ENCODE data around the gene CDK5RAP2. TPM values are rescaled to one million over a fixed set of nuclear protein-coding genes. Genes with fewer than 3 reads are reported as not detected.
A peak's percentile ranks its signal among the peaks of the same experiment; 100 is the strongest.

Gene CDK5RAP2
- polyA plus RNA-seq, 4 donors: 15.7 to 49.3 (median 18.9) TPM

DNA sequence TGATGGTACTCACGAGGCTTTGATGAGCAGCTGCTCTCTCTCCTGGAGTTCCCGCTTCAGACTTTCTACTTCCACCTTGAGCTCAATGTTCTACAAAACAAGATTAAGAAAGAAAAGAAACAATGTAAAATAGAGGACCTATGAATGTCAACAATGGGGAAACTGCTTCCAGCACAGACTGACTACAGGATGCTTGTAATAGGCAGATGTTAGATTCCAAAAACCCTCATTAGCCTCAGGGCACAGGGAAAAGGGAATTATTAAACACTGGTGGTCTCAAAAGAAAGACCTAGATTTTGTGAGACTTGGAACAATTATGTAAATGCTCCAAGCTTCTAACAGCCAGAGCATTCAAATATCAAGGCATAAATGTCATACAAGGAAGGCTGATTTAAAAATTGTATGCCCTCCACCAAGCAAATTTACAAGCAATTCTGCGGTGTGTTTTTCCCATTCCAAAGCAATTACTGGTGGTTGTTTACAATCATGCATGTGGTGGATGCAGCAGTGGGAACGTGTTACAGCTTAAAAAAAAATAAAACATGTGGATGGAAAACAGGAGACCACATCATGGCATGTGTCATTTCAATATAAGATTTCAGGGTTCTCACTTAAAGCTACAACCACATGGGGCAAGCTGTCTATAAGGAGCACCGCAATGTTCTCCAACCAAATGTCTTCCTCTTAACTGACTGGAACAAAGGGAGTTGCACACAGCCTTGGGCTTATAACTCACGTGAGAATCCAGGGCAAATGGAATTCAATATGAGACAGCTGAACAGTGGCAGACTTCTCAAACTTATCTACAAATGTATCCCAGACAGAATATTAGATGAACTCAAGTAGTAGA lies 34.0 kb downstream of the CDK5RAP2 start:
- H3K4me3 ChIP-seq (ENCODE audit: low read depth in 1 of 3, low read length in 3 of 3): no peak overlapping the region
- no peak overlapping the region for H3K27ac ChIP-seq (ENCODE audit: low read depth in 1 of 3, low read length in 2 of 3)
- 83 to 89% (median 88%) methylated on average over 6 of the region's 6 CpGs for WGBS, 3 donors
- no peak for FAIRE-seq
- H3K9me3 ChIP-seq (ENCODE audit: control insufficient read depth in 2 of 2, insufficient read depth in 1 of 2, low read depth in 1 of 2, low read length in 1 of 2): no peaks in the 10 kb centered on the region
- H3K4me1 ChIP-seq (ENCODE audit: control insufficient read depth in 3 of 3, insufficient read depth in 2 of 3, low read depth in 1 of 3, low read length in 2 of 3): no peaks in the 10 kb centered on the region
- H3K27me3 ChIP-seq (ENCODE audit: control insufficient read depth in 3 of 3, insufficient read depth in 3 of 3, low read length in 3 of 3): no peaks in the 10 kb centered on the region
- DNase-seq: no peak
- peaks cover 7 to 40% (median 19%) of the 10 kb centered on the region in 3 donors for H3K36me3 ChIP-seq (ENCODE audit: control insufficient read depth in 3 of 3, insufficient read depth in 2 of 3, low read depth in 1 of 3, low read length in 3 of 3)

DNA sequence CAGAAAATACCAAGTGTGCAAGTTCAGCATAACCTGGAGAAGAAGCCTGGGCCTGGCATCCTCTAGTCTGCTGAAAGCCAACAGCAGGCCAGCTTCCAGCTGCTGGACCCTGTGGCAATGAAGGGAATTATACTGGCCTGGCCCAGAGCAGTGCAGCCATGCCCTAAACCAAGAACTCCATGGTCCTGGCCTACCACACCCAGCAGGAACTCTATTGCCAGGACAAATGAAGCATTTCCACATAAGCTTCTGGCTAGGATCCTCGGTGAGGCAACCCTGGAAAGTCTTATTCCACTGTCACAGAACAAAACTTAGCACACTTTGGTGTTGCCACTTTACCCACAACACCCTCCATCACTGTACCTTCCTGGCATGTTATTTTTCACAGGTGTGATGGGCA lies 35.5 kb downstream of the CDK5RAP2 start:
- 93 to 100% (median 97%) methylated on average over 1 of the region's 1 CpG for WGBS, 3 donors
- Histone ChIP-seq H3K27me3 (ENCODE audit: control insufficient read depth in 3 of 3, insufficient read depth in 3 of 3, low read length in 3 of 3) (no peaks in the 10 kb centered on the region), H3K4me3 (ENCODE audit: low read depth in 1 of 3, low read length in 3 of 3) (no peak overlapping the region), H3K36me3 (ENCODE audit: control insufficient read depth in 3 of 3, insufficient read depth in 2 of 3, low read depth in 1 of 3, low read length in 3 of 3) (peaks cover 9 to 44% (median 17%) of the 10 kb centered on the region in 3 donors), H3K27ac (ENCODE audit: low read depth in 1 of 3, low read length in 2 of 3) (no peak overlapping the region), H3K9me3 (ENCODE audit: control insufficient read depth in 2 of 2, insufficient read depth in 1 of 2, low read depth in 1 of 2, low read length in 1 of 2) (no peaks in the 10 kb centered on the region), H3K4me1 (ENCODE audit: control insufficient read depth in 3 of 3, insufficient read depth in 2 of 3, low read depth in 1 of 3, low read length in 2 of 3) (no peaks in the 10 kb centered on the region)
- FAIRE-seq: no peak
- DNase-seq: no peak

DNA sequence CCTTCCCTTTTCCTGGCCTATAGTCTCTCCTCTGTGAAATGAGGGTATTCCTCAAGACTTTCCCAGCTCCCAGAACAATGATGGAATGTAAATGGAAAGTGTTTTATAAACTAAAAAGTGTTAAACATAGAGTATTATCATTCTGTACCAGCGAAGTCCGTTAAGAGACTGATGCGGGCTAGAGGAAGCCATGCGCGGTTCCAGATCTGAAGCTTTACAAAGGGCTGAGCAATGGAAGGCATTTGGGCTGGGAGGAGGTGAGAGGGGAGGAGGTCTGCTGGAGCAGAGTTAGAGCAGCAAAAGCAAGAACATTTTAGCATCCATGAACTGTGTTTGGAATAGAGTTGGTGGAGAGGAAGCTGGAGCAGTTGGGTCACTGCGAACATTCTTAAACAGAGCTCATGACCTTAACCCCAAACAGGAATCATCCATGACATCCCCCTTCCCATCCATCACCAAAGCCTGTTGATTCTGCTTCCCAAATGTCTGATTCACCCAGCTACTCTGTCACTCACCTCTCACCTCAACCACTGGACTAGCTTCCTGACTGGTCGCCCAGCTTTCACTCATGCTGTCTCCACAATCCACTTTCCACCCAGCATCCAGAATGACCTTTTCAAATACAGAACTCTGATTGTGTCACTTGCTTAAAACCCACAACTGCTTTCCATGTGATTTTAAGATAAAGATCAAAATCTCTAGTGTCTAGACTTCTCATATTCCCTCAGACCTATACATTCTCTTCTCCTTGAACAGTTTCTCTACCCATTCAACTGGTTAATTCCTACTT lies 37.1 kb downstream of the CDK5RAP2 start:
- Histone ChIP-seq H3K4me1 (ENCODE audit: control insufficient read depth in 3 of 3, insufficient read depth in 2 of 3, low read depth in 1 of 3, low read length in 2 of 3) (no peaks in the 10 kb centered on the region), H3K9me3 (ENCODE audit: control insufficient read depth in 2 of 2, insufficient read depth in 1 of 2, low read depth in 1 of 2, low read length in 1 of 2) (no peaks in the 10 kb centered on the region), H3K4me3 (ENCODE audit: low read depth in 1 of 3, low read length in 3 of 3) (no peak overlapping the region), H3K36me3 (ENCODE audit: control insufficient read depth in 3 of 3, insufficient read depth in 2 of 3, low read depth in 1 of 3, low read length in 3 of 3) (peaks cover 6 to 39% (median 14%) of the 10 kb centered on the region in 3 donors), H3K27ac (ENCODE audit: low read depth in 1 of 3, low read length in 2 of 3) (no peak overlapping the region), H3K27me3 (ENCODE audit: control insufficient read depth in 3 of 3, insufficient read depth in 3 of 3, low read length in 3 of 3) (no peaks in the 10 kb centered on the region)
- WGBS, 3 donors: 94 to 97% (median 96%) methylated on average over 7 of the region's 7 CpGs
- DNase-seq (no peak), FAIRE-seq (no peak)

DNA sequence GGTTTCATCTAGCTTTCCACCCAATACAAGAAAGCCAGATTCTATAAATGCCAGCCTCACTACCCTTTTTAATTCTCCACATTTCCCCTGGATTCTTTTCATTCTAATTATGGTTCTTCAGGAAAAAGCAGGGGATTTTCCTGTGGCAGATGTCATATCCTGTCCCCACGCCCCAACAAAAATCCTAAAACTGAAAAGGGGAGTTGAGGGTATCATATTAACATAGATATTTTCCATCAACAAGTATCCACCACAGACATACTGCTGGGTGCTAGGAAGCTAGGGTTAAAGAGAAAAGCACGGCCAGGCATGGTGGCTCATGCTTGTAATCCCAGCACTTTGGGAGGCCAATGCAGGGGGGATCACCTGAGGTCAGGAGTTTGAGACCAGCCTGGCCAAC lies 38.0 kb downstream of the CDK5RAP2 start:
- Histone ChIP-seq H3K9me3 (ENCODE audit: control insufficient read depth in 2 of 2, insufficient read depth in 1 of 2, low read depth in 1 of 2, low read length in 1 of 2) (no peaks in the 10 kb centered on the region), H3K4me3 (ENCODE audit: low read depth in 1 of 3, low read length in 3 of 3) (no peak overlapping the region), H3K36me3 (ENCODE audit: control insufficient read depth in 3 of 3, insufficient read depth in 2 of 3, low read depth in 1 of 3, low read length in 3 of 3) (peaks cover 6 to 37% (median 14%) of the 10 kb centered on the region in 3 donors), H3K27ac (ENCODE audit: low read depth in 1 of 3, low read length in 2 of 3) (no peak overlapping the region), H3K4me1 (ENCODE audit: control insufficient read depth in 3 of 3, insufficient read depth in 2 of 3, low read depth in 1 of 3, low read length in 2 of 3) (no peaks in the 10 kb centered on the region), H3K27me3 (ENCODE audit: control insufficient read depth in 3 of 3, insufficient read depth in 3 of 3, low read length in 3 of 3) (no peaks in the 10 kb centered on the region)
- no peak for DNase-seq
- WGBS, 3 donors: 94 to 100% (median 94%) methylated on average over 2 of the region's 2 CpGs
- no peak for FAIRE-seq

DNA sequence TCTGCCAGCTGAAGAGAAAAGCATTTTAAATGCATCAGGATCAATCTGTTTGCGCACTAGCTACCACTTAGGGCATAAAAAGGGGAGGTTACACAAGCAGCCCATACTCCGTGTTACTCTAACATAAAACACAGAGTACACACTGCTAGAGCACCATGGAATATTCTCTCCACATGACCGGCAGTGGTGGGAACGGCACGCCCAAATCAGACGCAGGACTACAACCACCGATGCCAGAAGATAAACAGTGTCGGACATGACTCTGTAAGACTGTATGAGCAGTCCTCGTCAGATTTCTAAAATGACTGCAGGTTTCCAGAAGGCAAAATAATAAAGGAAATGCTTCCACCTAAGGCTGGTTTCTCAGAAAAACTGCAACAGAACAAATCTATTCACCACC lies 40.0 kb downstream of the CDK5RAP2 start:
- Histone ChIP-seq H3K4me1 (ENCODE audit: control insufficient read depth in 3 of 3, insufficient read depth in 2 of 3, low read depth in 1 of 3, low read length in 2 of 3) (no peaks in the 10 kb centered on the region), H3K9me3 (ENCODE audit: control insufficient read depth in 2 of 2, insufficient read depth in 1 of 2, low read depth in 1 of 2, low read length in 1 of 2) (no peaks in the 10 kb centered on the region), H3K27me3 (ENCODE audit: control insufficient read depth in 3 of 3, insufficient read depth in 3 of 3, low read length in 3 of 3) (no peaks in the 10 kb centered on the region), H3K4me3 (ENCODE audit: low read depth in 1 of 3, low read length in 3 of 3) (no peak overlapping the region), H3K27ac (ENCODE audit: low read depth in 1 of 3, low read length in 2 of 3) (no peak overlapping the region), H3K36me3 (ENCODE audit: control insufficient read depth in 3 of 3, insufficient read depth in 2 of 3, low read depth in 1 of 3, low read length in 3 of 3) (peaks cover 13 to 35% (median 16%) of the 10 kb centered on the region in 3 donors)
- FAIRE-seq: no peak
- 94 to 96% (median 95%) methylated on average over 9 of the region's 9 CpGs for WGBS, 3 donors
- no peak for DNase-seq

DNA sequence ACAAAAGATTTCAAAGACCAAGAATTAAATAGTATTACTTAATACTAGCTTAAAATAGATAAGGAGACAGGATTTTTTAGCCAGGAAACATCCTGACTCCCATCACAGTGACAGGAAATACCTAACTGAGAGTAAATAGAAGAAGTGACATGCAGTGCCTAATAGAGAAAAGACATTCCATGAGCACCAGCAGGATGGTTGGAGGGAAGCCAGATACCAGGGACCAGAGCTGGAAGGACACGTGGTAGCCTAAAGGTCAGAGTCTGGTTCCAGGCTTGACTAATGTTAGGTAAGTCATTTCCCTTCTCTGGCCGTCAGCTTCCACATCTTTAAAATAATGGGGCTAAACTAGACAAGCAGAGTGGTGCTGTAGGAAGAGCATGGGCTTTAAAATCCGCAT lies 41.6 kb downstream of the CDK5RAP2 start:
- 81 to 84% (median 83%) methylated on average over 3 of the region's 3 CpGs for WGBS, 3 donors
- DNase-seq: peak in 1 of 2 donors; percentile 27
- H3K27me3 ChIP-seq (ENCODE audit: control insufficient read depth in 3 of 3, insufficient read depth in 3 of 3, low read length in 3 of 3): no peaks in the 10 kb centered on the region
- FAIRE-seq: no peak
- H3K4me1 ChIP-seq (ENCODE audit: control insufficient read depth in 3 of 3, insufficient read depth in 2 of 3, low read depth in 1 of 3, low read length in 2 of 3): no peaks in the 10 kb centered on the region
- H3K27ac ChIP-seq (ENCODE audit: low read depth in 1 of 3, low read length in 2 of 3): no peak overlapping the region
- no peaks in the 10 kb centered on the region for H3K9me3 ChIP-seq (ENCODE audit: control insufficient read depth in 2 of 2, insufficient read depth in 1 of 2, low read depth in 1 of 2, low read length in 1 of 2)
- peaks cover 13 to 38% (median 17%) of the 10 kb centered on the region in 3 donors for H3K36me3 ChIP-seq (ENCODE audit: control insufficient read depth in 3 of 3, insufficient read depth in 2 of 3, low read depth in 1 of 3, low read length in 3 of 3)
- H3K4me3 ChIP-seq (ENCODE audit: low read depth in 1 of 3, low read length in 3 of 3): no peak overlapping the region

DNA sequence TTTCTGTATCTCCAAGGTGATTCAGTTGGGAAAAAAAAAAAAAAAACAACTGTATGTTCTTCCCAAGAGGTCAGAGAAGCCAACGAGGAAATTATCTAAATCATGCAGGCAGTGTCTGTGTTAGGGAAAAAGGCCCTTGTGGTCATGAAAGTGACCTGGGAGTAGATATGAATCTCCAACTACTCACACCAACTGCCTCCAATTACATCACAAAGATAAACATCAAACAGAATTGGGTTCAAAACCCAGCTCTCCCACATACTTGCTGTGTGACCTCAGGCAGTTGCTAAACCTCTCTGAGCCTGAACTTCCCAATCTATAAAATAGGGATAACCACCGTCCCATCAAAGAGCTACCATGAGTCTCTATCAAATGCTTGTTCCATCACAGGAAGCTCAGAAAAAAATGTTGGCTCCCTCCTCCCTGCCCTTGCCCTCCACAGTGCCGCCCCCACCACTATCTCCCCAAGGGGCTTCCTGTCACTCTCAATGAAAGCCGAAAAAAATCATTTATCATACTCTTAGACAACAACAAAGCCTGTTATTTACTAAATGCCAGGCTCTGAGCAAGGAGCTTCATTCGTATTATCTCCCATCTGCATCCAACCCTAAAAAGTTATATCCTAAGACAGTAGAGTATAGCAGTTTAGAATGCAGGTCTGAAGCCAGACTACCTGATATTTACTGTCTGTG lies 42.9 kb downstream of the CDK5RAP2 start:
- peaks cover 13 to 42% (median 17%) of the 10 kb centered on the region in 3 donors for H3K36me3 ChIP-seq (ENCODE audit: control insufficient read depth in 3 of 3, insufficient read depth in 2 of 3, low read depth in 1 of 3, low read length in 3 of 3)
- no peak for FAIRE-seq
- WGBS, 3 donors: 86 to 89% (median 87%) methylated on average over 5 of the region's 5 CpGs

DNA sequence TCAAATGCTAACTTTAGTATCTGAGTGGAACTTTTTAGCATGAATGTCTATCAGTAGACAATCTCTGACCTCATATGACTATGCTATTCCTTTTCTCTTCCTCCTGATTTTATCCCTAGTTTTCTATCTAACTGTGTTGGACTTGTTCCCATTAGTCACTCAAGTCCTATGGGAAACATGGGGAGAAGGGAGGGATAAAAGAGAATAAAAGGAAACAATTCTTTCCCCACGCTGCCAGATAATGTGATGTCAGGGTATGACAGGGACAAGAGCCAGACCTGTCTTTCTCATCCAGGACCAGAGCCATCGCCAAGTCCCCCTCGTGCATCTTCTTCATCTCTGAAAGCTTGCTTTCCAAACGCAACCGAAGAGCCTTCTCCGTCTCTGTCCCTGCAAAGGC lies 43.9 kb downstream of the CDK5RAP2 start:
- DNase-seq (no peak), FAIRE-seq (no peak)
- Histone ChIP-seq H3K4me1 (ENCODE audit: control insufficient read depth in 3 of 3, insufficient read depth in 2 of 3, low read depth in 1 of 3, low read length in 2 of 3) (peaks cover 0 to 2% (median 0%) of the 10 kb centered on the region in 3 donors), H3K4me3 (ENCODE audit: low read depth in 1 of 3, low read length in 3 of 3) (no peak overlapping the region), H3K27ac (ENCODE audit: low read depth in 1 of 3, low read length in 2 of 3) (no peak overlapping the region), H3K36me3 (ENCODE audit: control insufficient read depth in 3 of 3, insufficient read depth in 2 of 3, low read depth in 1 of 3, low read length in 3 of 3) (peaks cover 13 to 43% (median 17%) of the 10 kb centered on the region in 3 donors), H3K9me3 (ENCODE audit: control insufficient read depth in 2 of 2, insufficient read depth in 1 of 2, low read depth in 1 of 2, low read length in 1 of 2) (no peaks in the 10 kb centered on the region), H3K27me3 (ENCODE audit: control insufficient read depth in 3 of 3, insufficient read depth in 3 of 3, low read length in 3 of 3) (no peaks in the 10 kb centered on the region)
- WGBS, 3 donors: 93 to 99% (median 94%) methylated on average over 6 of the region's 6 CpGs

More for the DNA sequence above, 42.9 kb downstream of the CDK5RAP2 start:
- no peak for DNase-seq
- H3K27me3 ChIP-seq (ENCODE audit: control insufficient read depth in 3 of 3, insufficient read depth in 3 of 3, low read length in 3 of 3): no peaks in the 10 kb centered on the region
- no peak overlapping the region for H3K4me3 ChIP-seq (ENCODE audit: low read depth in 1 of 3, low read length in 3 of 3)
- H3K4me1 ChIP-seq (ENCODE audit: control insufficient read depth in 3 of 3, insufficient read depth in 2 of 3, low read depth in 1 of 3, low read length in 2 of 3): peaks cover 0 to 2% (median 0%) of the 10 kb centered on the region in 3 donors
- H3K27ac ChIP-seq (ENCODE audit: low read depth in 1 of 3, low read length in 2 of 3): no peak overlapping the region
- no peaks in the 10 kb centered on the region for H3K9me3 ChIP-seq (ENCODE audit: control insufficient read depth in 2 of 2, insufficient read depth in 1 of 2, low read depth in 1 of 2, low read length in 1 of 2)
